ENCODE results near the gene TMCC2. TPM values are rescaled to one million over a fixed set of nuclear protein-coding genes. Genes with fewer than 3 reads are reported as not detected.

TMCC2 gene
- total RNA-seq, 1 donor from 2014 or later: 10.6 TPM

DNA sequence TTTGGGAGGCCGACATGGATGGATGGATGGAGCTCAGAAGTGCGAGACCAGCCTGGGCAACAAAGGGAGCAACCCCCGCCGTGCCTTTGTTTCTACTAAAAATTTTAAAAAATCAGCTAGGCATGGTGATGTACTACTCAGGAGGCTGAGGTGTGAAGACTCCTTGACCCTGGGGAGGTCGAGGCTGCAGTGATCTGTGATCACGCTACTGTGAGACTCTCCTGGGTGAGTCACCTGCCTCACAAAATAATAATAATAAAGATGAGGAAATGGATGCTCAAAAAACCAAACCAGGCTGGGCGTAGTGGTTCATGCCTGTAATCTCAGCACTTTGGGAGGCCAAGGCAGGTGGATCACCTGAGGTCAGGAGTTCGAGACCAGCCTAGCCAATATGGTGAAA lies 35.5 kb upstream of the TMCC2 start:
- Mint-ChIP-seq H3K4me1 (ENCODE audit: low read depth, unreplicated experiment) (peaks cover 13% of the 10 kb centered on the region), H3K27me3 (ENCODE audit: low read depth, unreplicated experiment) (no peaks in the 10 kb centered on the region), H3K27ac (ENCODE audit: unreplicated experiment) (no peak overlapping the region), H3K36me3 (ENCODE audit: low read depth, unreplicated experiment) (peaks cover 6% of the 10 kb centered on the region), H3K9me3 (ENCODE audit: unreplicated experiment) (peaks cover 2% of the 10 kb centered on the region), H3K4me3 (ENCODE audit: unreplicated experiment) (no peak overlapping the region)
- Histone ChIP-seq H3K4me1 (ENCODE audit: insufficient read depth, low read length) (no peaks in the 10 kb centered on the region), H3K36me3 (ENCODE audit: insufficient read depth, low read length) (no peaks in the 10 kb centered on the region), H3K9me3 (ENCODE audit: insufficient read depth, low read depth, low read length) (no peaks in the 10 kb centered on the region), H3K4me2 (ENCODE audit: low read length) (no peak overlapping the region), H3K9ac (ENCODE audit: low read length) (no peak overlapping the region), H3K27me3 (ENCODE audit: insufficient read depth, low read length) (no peaks in the 10 kb centered on the region), H3K4me3 (ENCODE audit: insufficient read depth, low read depth, low read length) (no peak overlapping the region), H3K27ac (ENCODE audit: low read depth, low read length) (no peak overlapping the region), H4K20me1 (ENCODE audit: insufficient read depth, low read length) (peaks cover 50% of the 10 kb centered on the region), H2AFZ (ENCODE audit: low read depth, low read length) (no peak overlapping the region), H3K79me2 (ENCODE audit: insufficient read depth, low read length) (peaks cover 34% of the 10 kb centered on the region)
- FAIRE-seq: no peak
- no peak for TF ChIP-seq EZH2 (IDR thresholded peaks at IDR 0.05; ENCODE audit: insufficient read depth, low read length)
- TF ChIP-seq, protein P1, sequence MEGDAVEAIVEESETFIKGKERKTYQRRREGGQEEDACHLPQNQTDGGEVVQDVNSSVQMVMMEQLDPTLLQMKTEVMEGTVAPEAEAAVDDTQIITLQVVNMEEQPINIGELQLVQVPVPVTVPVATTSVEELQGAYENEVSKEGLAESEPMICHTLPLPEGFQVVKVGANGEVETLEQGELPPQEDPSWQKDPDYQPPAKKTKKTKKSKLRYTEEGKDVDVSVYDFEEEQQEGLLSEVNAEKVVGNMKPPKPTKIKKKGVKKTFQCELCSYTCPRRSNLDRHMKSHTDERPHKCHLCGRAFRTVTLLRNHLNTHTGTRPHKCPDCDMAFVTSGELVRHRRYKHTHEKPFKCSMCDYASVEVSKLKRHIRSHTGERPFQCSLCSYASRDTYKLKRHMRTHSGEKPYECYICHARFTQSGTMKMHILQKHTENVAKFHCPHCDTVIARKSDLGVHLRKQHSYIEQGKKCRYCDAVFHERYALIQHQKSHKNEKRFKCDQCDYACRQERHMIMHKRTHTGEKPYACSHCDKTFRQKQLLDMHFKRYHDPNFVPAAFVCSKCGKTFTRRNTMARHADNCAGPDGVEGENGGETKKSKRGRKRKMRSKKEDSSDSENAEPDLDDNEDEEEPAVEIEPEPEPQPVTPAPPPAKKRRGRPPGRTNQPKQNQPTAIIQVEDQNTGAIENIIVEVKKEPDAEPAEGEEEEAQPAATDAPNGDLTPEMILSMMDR (IDR thresholded peaks at IDR 0.05; ENCODE audit: insufficient read depth, low read depth, low read length): no peak
- DNase-seq (ENCODE audit: low read depth): no peak

DNA sequence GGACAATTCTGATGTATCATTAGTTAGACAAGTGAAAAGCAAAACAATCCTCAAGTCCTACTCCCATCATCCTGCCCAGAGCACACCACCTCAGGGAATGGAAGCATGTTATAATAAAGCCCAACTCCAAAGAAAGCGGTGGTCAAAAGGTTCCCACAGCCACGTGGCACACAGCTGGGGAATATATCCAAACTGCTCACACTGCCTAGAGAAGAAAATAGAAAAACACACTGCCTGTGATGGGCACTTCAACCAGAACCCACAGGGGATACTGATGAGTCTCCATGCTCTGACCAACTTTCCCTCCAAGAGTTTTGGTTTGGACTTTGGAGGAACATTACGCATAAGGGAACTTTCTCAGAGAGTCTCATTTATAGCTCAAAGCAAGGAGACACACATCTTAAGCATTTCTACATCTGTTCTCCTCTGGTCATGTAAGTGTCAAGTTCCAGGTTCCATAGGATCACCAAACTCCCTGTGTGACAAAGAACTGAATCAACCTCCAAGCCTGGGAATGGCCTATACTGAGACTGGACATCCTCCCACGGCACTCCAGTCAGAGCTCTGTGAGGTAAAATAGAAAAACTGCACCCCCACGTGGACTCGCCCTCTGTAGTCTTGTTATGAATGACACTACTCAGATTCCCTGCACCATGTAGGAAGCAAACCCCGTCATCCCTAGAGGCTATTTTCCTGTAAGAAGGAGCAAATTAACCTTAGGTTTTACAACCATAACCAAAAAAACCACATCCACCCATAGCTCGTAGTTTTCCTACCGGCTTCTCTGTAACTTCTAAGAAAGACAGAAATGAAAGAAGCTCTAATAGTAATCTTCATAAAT lies 28.4 kb upstream of the TMCC2 start:
- peaks cover 16% of the 10 kb centered on the region for H3K4me1 Mint-ChIP-seq (ENCODE audit: low read depth, unreplicated experiment)
- Histone ChIP-seq H3K4me3 (ENCODE audit: insufficient read depth, low read depth, low read length) (no peak overlapping the region), H4K20me1 (ENCODE audit: insufficient read depth, low read length) (peaks cover 34% of the 10 kb centered on the region), H3K4me2 (ENCODE audit: low read length) (no peak overlapping the region), H3K79me2 (ENCODE audit: insufficient read depth, low read length) (peaks cover 44% of the 10 kb centered on the region), H3K36me3 (ENCODE audit: insufficient read depth, low read length) (no peaks in the 10 kb centered on the region), H3K27ac (ENCODE audit: low read depth, low read length) (no peak overlapping the region), H3K4me1 (ENCODE audit: insufficient read depth, low read length) (peaks cover 6% of the 10 kb centered on the region), H3K27me3 (ENCODE audit: insufficient read depth, low read length) (no peaks in the 10 kb centered on the region), H2AFZ (ENCODE audit: low read depth, low read length) (no peak overlapping the region), H3K9me3 (ENCODE audit: insufficient read depth, low read depth, low read length) (no peaks in the 10 kb centered on the region), H3K9ac (ENCODE audit: low read length) (no peak overlapping the region)
- H3K27me3 Mint-ChIP-seq (ENCODE audit: low read depth, unreplicated experiment): no peaks in the 10 kb centered on the region
- no peak overlapping the region for H3K4me3 Mint-ChIP-seq (ENCODE audit: unreplicated experiment)
- H3K9me3 Mint-ChIP-seq (ENCODE audit: unreplicated experiment): no peaks in the 10 kb centered on the region
- DNase-seq (ENCODE audit: low read depth) (no peak), FAIRE-seq (no peak)
- H3K36me3 Mint-ChIP-seq (ENCODE audit: low read depth, unreplicated experiment): no peaks in the 10 kb centered on the region
- TF ChIP-seq, protein P1 (IDR thresholded peaks at IDR 0.05; ENCODE audit: insufficient read depth, low read depth, low read length): no peak
- no peak for TF ChIP-seq EZH2 (IDR thresholded peaks at IDR 0.05; ENCODE audit: insufficient read depth, low read length)
- no peak overlapping the region for H3K27ac Mint-ChIP-seq (ENCODE audit: unreplicated experiment)

DNA sequence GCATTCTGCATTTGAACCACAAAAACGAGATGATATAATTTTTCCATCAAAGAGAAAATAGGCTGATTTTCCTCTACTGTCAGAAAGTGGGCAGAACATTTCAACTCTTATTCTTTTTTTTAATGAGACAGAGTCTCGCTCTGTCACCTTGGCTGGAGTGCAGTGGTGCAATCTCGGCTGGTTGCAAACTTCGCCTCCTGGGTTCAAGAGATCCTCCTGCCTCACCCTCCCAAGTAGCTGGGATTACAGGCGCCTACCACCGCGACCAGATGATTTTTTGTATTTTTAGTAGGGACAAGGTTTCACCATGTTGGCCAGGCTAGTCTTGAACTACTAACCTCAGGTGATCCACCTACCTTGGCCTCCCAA lies 27.8 kb upstream of the TMCC2 start:
- Mint-ChIP-seq H3K27ac (ENCODE audit: unreplicated experiment) (no peak overlapping the region), H3K4me3 (ENCODE audit: unreplicated experiment) (no peak overlapping the region), H3K4me1 (ENCODE audit: low read depth, unreplicated experiment) (peaks cover 20% of the 10 kb centered on the region), H3K27me3 (ENCODE audit: low read depth, unreplicated experiment) (no peaks in the 10 kb centered on the region), H3K36me3 (ENCODE audit: low read depth, unreplicated experiment) (no peaks in the 10 kb centered on the region), H3K9me3 (ENCODE audit: unreplicated experiment) (no peaks in the 10 kb centered on the region)
- no peak overlapping the region for H3K9ac ChIP-seq (ENCODE audit: low read length)
- H4K20me1 ChIP-seq (ENCODE audit: insufficient read depth, low read length): peaks cover 34% of the 10 kb centered on the region
- DNase-seq (ENCODE audit: low read depth): no peak
- H3K4me3 ChIP-seq (ENCODE audit: insufficient read depth, low read depth, low read length): no peak overlapping the region
- no peak overlapping the region for H2AFZ ChIP-seq (ENCODE audit: low read depth, low read length)
- no peak for FAIRE-seq
- no peaks in the 10 kb centered on the region for H3K9me3 ChIP-seq (ENCODE audit: insufficient read depth, low read depth, low read length)
- no peak for TF ChIP-seq EZH2 (IDR thresholded peaks at IDR 0.05; ENCODE audit: insufficient read depth, low read length)
- TF ChIP-seq, protein P1 (IDR thresholded peaks at IDR 0.05; ENCODE audit: insufficient read depth, low read depth, low read length): no peak
- H3K79me2 ChIP-seq (ENCODE audit: insufficient read depth, low read length): peaks cover 45% of the 10 kb centered on the region
- no peak overlapping the region for H3K27ac ChIP-seq (ENCODE audit: low read depth, low read length)
- no peaks in the 10 kb centered on the region for H3K36me3 ChIP-seq (ENCODE audit: insufficient read depth, low read length)
- peaks cover 11% of the 10 kb centered on the region for H3K4me1 ChIP-seq (ENCODE audit: insufficient read depth, low read length)
- no peaks in the 10 kb centered on the region for H3K27me3 ChIP-seq (ENCODE audit: insufficient read depth, low read length)
- no peak overlapping the region for H3K4me2 ChIP-seq (ENCODE audit: low read length)

All from astrocyte (in vitro differentiated cells and primary cell).